A549 (cell line): ENCODE results near the gene UVRAG. TPM values are rescaled to one million over a fixed set of nuclear protein-coding genes. Genes with fewer than 3 reads are reported as not detected.

Source experiments
- ATAC-seq, 2 experiments: fragments of 200-7000 bp in 1 of 2; fragments of >200 bp in 1 of 2; cut with Nextera tagmentation in 1 of 2; cut with Tn5 transposase in 1 of 2; 3 replicates each; pipeline versions ENCODE4 v1.8.0 to v1.9.1; 2018 to 2020; ENCODE audit warnings: mild to moderate bottlenecking in 1 of 2, moderate library complexity in 1 of 2
- CTCF ChIA-PET: fragments of 300-600 bp; sonication (Branson Sonifier 250); formaldehyde crosslinking; extraction: SDS; loops from one replicate; lab custom pipeline; 2021; ENCODE audit warnings: antibody characterized with exemption, inconsistent platforms; lab: Yijun Ruan, JAX
- POLR2A ChIA-PET: fragments of 350-600 bp; formaldehyde crosslinking; extraction: SDS; loops from one replicate; lab custom pipeline; 2021; ENCODE audit warnings: antibody characterized with exemption, inconsistent platforms; lab: Yijun Ruan, JAX
- DNase-seq, 2 experiments: peaks; one replicate each; pipeline versions ENCODE4 v3.0.0 to v3.0.0-alpha.2; 2011 to 2016; ENCODE audit warnings: low read depth in 1 of 2, low spot score in 1 of 2
- FAIRE-seq: peaks from 2 replicates; lab custom pipeline; 2011; peaks lifted over from hg19 to GRCh38; lab: Jason Lieb, UNC
- H3K27ac ChIP-seq, 2 experiments: fragments of >200 bp; sonication (Bioruptor Twin); formaldehyde crosslinking; 3 replicates each; pipeline ENCODE4 v1.5.1; 2016 to 2017
- H3K4me1 ChIP-seq: fragments of >200 bp; sonication (Bioruptor Twin); formaldehyde crosslinking; 3 replicates; pipeline ENCODE4 v1.6.1; 2016
- H3K4me2 ChIP-seq: fragments of >200 bp; sonication (Bioruptor Twin); formaldehyde crosslinking; 3 replicates; pipeline ENCODE4 v1.6.1; 2016
- H3K4me3 ChIP-seq: fragments of >200 bp; sonication (Bioruptor Twin); formaldehyde crosslinking; 3 replicates; pipeline ENCODE4 v1.5.1; 2016
- H3K9me3 ChIP-seq: fragments of >200 bp; sonication (Bioruptor Twin); formaldehyde crosslinking; 3 replicates; pipeline ENCODE4 v1.6.1; 2016
- CBX2 ChIP-seq: fragments of 200-600 bp; sonication (generic); IDR thresholded peaks from 2 replicates; pipeline ENCODE4 v1.6.1; 2016; ENCODE audit warnings: low read depth, mild to moderate bottlenecking, borderline replicate concordance
- CHD2 ChIP-seq: fragments of 150-350 bp; IDR thresholded peaks from 2 replicates; pipeline ENCODE4 v1.6.1; 2014; ENCODE audit warnings: low read length; ENCODE audit not compliant: partially characterized antibody
- CHD4 ChIP-seq: fragments of 200-600 bp; sonication (generic); IDR thresholded peaks from 2 replicates; pipeline ENCODE4 v1.6.1; 2016; ENCODE audit warnings: antibody characterized with exemption, mild to moderate bottlenecking, borderline replicate concordance
- E2F6 ChIP-seq: IDR thresholded peaks from 2 replicates; pipeline ENCODE4 v1.6.1; 2012; ENCODE audit warnings: low read depth, borderline replicate concordance
- EP300 ChIP-seq, 2 experiments: fragments of >200 bp; sonication (Bioruptor Twin); formaldehyde crosslinking; IDR thresholded peaks; 2 replicates in 1 of 2; 3 replicates in 1 of 2; pipeline ENCODE4 v1.6.1; 2016 to 2017
- FOSB ChIP-seq: fragments of 250-450 bp; sonication (Bioruptor Pico); IDR thresholded peaks from 2 replicates; pipeline ENCODE4 v1.5.0; 2020; ENCODE audit warnings: mild to moderate bottlenecking, moderate library complexity
- HES2 ChIP-seq: fragments of >200 bp; sonication (Bioruptor Twin); formaldehyde crosslinking; IDR thresholded peaks from 2 replicates; pipeline ENCODE4 v1.6.1; 2016
- HOXB13 ChIP-seq: fragments of 250-450 bp; sonication (Bioruptor Pico); IDR thresholded peaks from 2 replicates; pipeline ENCODE4 v1.5.0; 2020; ENCODE audit warnings: low read depth, mild to moderate bottlenecking, moderate library complexity
- JUNB ChIP-seq: fragments of >200 bp; sonication (Bioruptor Twin); formaldehyde crosslinking; IDR thresholded peaks from 2 replicates; pipeline ENCODE4 v1.6.1; 2016
- RARB ChIP-seq: fragments of 250-450 bp; sonication (Bioruptor Pico); IDR thresholded peaks from 2 replicates; pipeline ENCODE4 v1.8.0; 2021; ENCODE audit warnings: mild to moderate bottlenecking, moderate library complexity
- SREBF2 ChIP-seq: fragments of 450-650 bp; IDR thresholded peaks from 2 replicates; pipeline ENCODE4 v1.6.1; 2014; ENCODE audit warnings: mild to moderate bottlenecking, moderate library complexity
- TFCP2L1 ChIP-seq: fragments of 250-450 bp; sonication (Bioruptor Pico); IDR thresholded peaks from 2 replicates; pipeline ENCODE4 v1.5.0; 2021; ENCODE audit warnings: mild to moderate bottlenecking
- ZFP36 ChIP-seq: fragments of 450-650 bp; IDR thresholded peaks from 2 replicates; pipeline ENCODE4 v1.6.1; 2014; ENCODE audit warnings: borderline replicate concordance; ENCODE audit not compliant: partially characterized antibody
- ZNF302 ChIP-seq: fragments of 250-450 bp; sonication (Bioruptor Pico); IDR thresholded peaks from 2 replicates; pipeline ENCODE4 v1.9.0; 2021; ENCODE audit warnings: inconsistent platforms, mild to moderate bottlenecking, moderate library complexity
- ZSCAN20 ChIP-seq: fragments of 250-450 bp; sonication (Bioruptor Pico); IDR thresholded peaks from 2 replicates; pipeline ENCODE4 v1.8.0; 2022; ENCODE audit warnings: mild to moderate bottlenecking, moderate library complexity
- WGBS: methylation state at CpG from one replicate; pipeline ENCODE4 v1.1.6; 2017; ENCODE audit errors: missing lambda C conversion rate; 5-methylcytosine and 5-hydroxymethylcytosine counted together
- polyA plus RNA-seq, 4 experiments: library from polyadenylated mRNA; depleted of rRNA in 3 of 4; stranded (reverse); fragments of >200 nt; fragmentation: RNase III in 1 of 4; extraction: RNeasy Plus Mini Kit Qiagen cat#74134 plus additional on column Dnase treatment in 1 of 4; gene quantifications; 2 replicates in 3 of 4; 3 replicates in 1 of 4; pipeline ENCODE4 v1.2.3, GENCODE V29; 2011 to 2017

The UVRAG gene
- polyA plus RNA-seq, 2 of the 4 experiments (the other 2 are of a cell fraction) = 6.1 to 14.1 TPM

- FAIRE-seq (no peak), ATAC-seq (no peak), DNase-seq (no peak)
- Histone ChIP-seq H3K4me1 (peaks cover 11% of the 10 kb centered on the region; the same call in 2 of the 3 replicates), H3K27ac (no peak overlapping the region), H3K9me3 (no peaks in the 10 kb centered on the region), H3K4me2 (no peak overlapping the region), H3K4me3 (no peak overlapping the region)
- 98% methylated on average over 2 of the region's 2 CpGs for WGBS
- TF ChIP-seq E2F6 = no peak
- TF ChIP-seq EP300 (IDR thresholded peaks at IDR 0.05) = no peak
- POLR2A ChIA-PET = no interaction called here
- CTCF ChIA-PET = interaction anchor here (0.9 to 1.5 kb wide), 2 partner anchors 19 to 20 kb away, joined by 3 to 5 read pairs; no protein-coding TSS in a partner anchor
Observed at GRCh38 chr11:75784085-75784478, 30.9 kb upstream of the UVRAG start.

GRCh38 chr11:75784506-75784905 is 30.5 kb upstream of the UVRAG start:
- ChIA-PET CTCF (interaction anchor here (1.1 to 1.7 kb wide), 3 partner anchors 12 to 20 kb away, joined by 3 to 4 read pairs (median 3); no protein-coding TSS in a partner anchor), POLR2A (no interaction called here)
- FAIRE-seq = no peak
- no peak for DNase-seq
- TF ChIP-seq HOXB13 (no peak), CHD2 (no peak)
- H3K4me3 ChIP-seq = no peak overlapping the region
- no peak overlapping the region for H3K4me2 ChIP-seq
- H3K27ac ChIP-seq = no peak overlapping the region
- ATAC-seq = no peak
- no peaks in the 10 kb centered on the region for H3K9me3 ChIP-seq
- WGBS = 67% methylated on average over 1 of the region's 1 CpG
- H3K4me1 ChIP-seq = peaks cover 11% of the 10 kb centered on the region; the same call in 2 of the 3 replicates

- DNase-seq = no peak
- no peak for ATAC-seq
- TF ChIP-seq CBX2 (no peak), FOSB (no peak), SREBF2 (no peak), HES2 (no peak)
- POLR2A ChIA-PET = no interaction called here
- H3K9me3 ChIP-seq = no peaks in the 10 kb centered on the region
- 50% methylated on average over 4 of the region's 4 CpGs for WGBS
- no peak overlapping the region for H3K4me2 ChIP-seq
- H3K4me3 ChIP-seq = no peak overlapping the region
- CTCF ChIA-PET = interaction anchor here (1.1 to 2.0 kb wide), 6 partner anchors 12 to 339 kb away, joined by 3 to 9 read pairs (median 4); no protein-coding TSS in a partner anchor
- FAIRE-seq = no peak
- peaks cover 11% of the 10 kb centered on the region; the same call in 2 of the 3 replicates for H3K4me1 ChIP-seq
- H3K27ac ChIP-seq = no peak overlapping the region
Observed at GRCh38 chr11:75785187-75785586, 29.8 kb upstream of the UVRAG start.

GRCh38 chr11:75786101-75786736 is 28.8 kb upstream of the UVRAG start:
- no peak overlapping the region for H3K27ac ChIP-seq
- CTCF ChIA-PET = interaction anchor here (0.7 to 2.0 kb wide), 6 partner anchors 16 to 340 kb away, joined by 3 to 9 read pairs (median 4); no protein-coding TSS in a partner anchor
- 70% methylated on average over 8 of the region's 8 CpGs for WGBS
- H3K4me1 ChIP-seq = peaks cover 16% of the 10 kb centered on the region
- ATAC-seq (no peak), FAIRE-seq (no peak), DNase-seq (no peak)
- no peak overlapping the region for H3K4me2 ChIP-seq
- H3K9me3 ChIP-seq = no peaks in the 10 kb centered on the region
- POLR2A ChIA-PET = interaction anchor here (0.6 kb wide), 1 partner anchor 40 kb away, joined by 4 read pairs; no protein-coding TSS in a partner anchor
- TF ChIP-seq ZSCAN20 (CRISPR knock-in tag) (no peak), HES2 (no peak), ZNF302 (no peak), JUNB (no peak), TFCP2L1 (CRISPR knock-in tag) (no peak), ZFP36 (no peak), CBX2 (no peak), RARB (no peak), SREBF2 (no peak), CHD4 (no peak)
- H3K4me3 ChIP-seq = no peak overlapping the region
